GM13976 (cell line): ENCODE measurements around the gene FLNA.
"Not testable (repeated sequence)": the region's sequence is repeated elsewhere in the genome, so short reads cannot be mapped to it uniquely, and the experiment has no call there.

Experiments
- DNase-seq: peaks from one replicate; pipeline ENCODE4 v3.0.0; 2012; ENCODE audit warnings: low spot score
- CTCF ChIP-seq: IDR thresholded peaks from 2 replicates; pipeline ENCODE4 v1.5.1; 2012; ENCODE audit warnings: borderline replicate concordance, mild to moderate bottlenecking; ENCODE audit not compliant: insufficient read depth; ENCODE audit errors: extremely low read depth, missing control alignments, control extremely low read depth
- in situ Hi-C: fragments of 300-500 bp; cut with MboI; formaldehyde crosslinking; loops from one replicate; pipeline ENCODE4 v1.12.0; 2022; ENCODE audit warnings: low sequenced_read_pairs, mixed read lengths, inconsistent platforms; ENCODE audit not compliant: unreplicated experiment

The FLNA gene

GRCh38 chrX:154349359-154349935, 25.0 kb downstream of the FLNA start:
- in situ Hi-C loops, result no loop called here
- no peak for TF ChIP-seq CTCF
- DNase-seq, result no peak

GRCh38 chrX:154348646-154349358, 25.6 kb downstream of the FLNA start:
- in situ Hi-C loops, result no loop called here
- TF ChIP-seq CTCF, result no peak
- DNase-seq, result no peak

- no peak for DNase-seq
- in situ Hi-C loops, result no loop called here
- no peak for TF ChIP-seq CTCF
These were observed 26.3 kb downstream of the FLNA start for GRCh38 chrX:154348114-154348531.

GRCh38 chrX:154343620-154344019, 30.8 kb downstream of the FLNA start:
- in situ Hi-C loops, DNase-seq: not testable (repeated sequence)

GRCh38 chrX:154343063-154343462, 31.4 kb downstream of the FLNA start:
- in situ Hi-C loops, DNase-seq: not testable (repeated sequence)

GRCh38 chrX:154341399-154342298, 32.8 kb downstream of the FLNA start:
- in situ Hi-C loops, DNase-seq: not testable (repeated sequence)

- DNase-seq, result no peak
- in situ Hi-C loops, result no loop called here
- no peak for TF ChIP-seq CTCF
These were observed 39.9 kb downstream of the FLNA start for GRCh38 chrX:154334496-154334895.

- no peak for TF ChIP-seq CTCF
- no peak for DNase-seq
- in situ Hi-C loops, result no loop called here
These were observed 40.6 kb downstream of the FLNA start for GRCh38 chrX:154333837-154334271.
